Activated T-cell treated with anti-CD3 and anti-CD28 coated beads, Interleukin-2, amount 50 U/mL, for 72 hours (primary cell): ENCODE measurements around the gene NDUFA7. TPM values are rescaled to one million over a fixed set of nuclear protein-coding genes. Genes with fewer than 3 reads are reported as not detected.

Source experiments
- ATAC-seq, 2 donors: fragments of 150-1000 bp; cut with Tn5 transposase; replicated peaks in 1 of 2; 2 replicates each; pipeline ENCODE4 v1.10.0; 2021; ENCODE audit warnings: moderate library complexity in 2 of 2, mild to moderate bottlenecking in 1 of 2
- DNase-seq, 2 donors: peaks; one replicate each; pipeline ENCODE4 v3.0.0; 2021 to 2022; ENCODE audit warnings: mixed read lengths in 1 of 2
- H3K27ac Mint-ChIP-seq: one replicate; pipeline ENCODE4 v1.8.0; 2022; ENCODE audit warnings: mild to moderate bottlenecking, moderate library complexity, mixed read lengths
- H3K27me3 Mint-ChIP-seq: one replicate; pipeline ENCODE4 v1.8.0; 2022; ENCODE audit warnings: low read depth, mixed read lengths
- H3K36me3 Mint-ChIP-seq, 2 donors: one replicate each; pipeline ENCODE4 v1.8.0; 2022; ENCODE audit warnings: mixed read lengths in 2 of 2, mild to moderate bottlenecking in 1 of 2; ENCODE audit not compliant: insufficient read depth in 2 of 2
- H3K4me1 Mint-ChIP-seq: one replicate; pipeline ENCODE4 v1.8.0; 2022; ENCODE audit warnings: low read depth, mixed read lengths
- H3K4me3 Mint-ChIP-seq, 2 donors: one replicate each; pipeline ENCODE4 v1.8.0; 2022; ENCODE audit warnings: mild to moderate bottlenecking in 2 of 2, mixed read lengths in 2 of 2, moderate library complexity in 2 of 2
- H3K9me3 Mint-ChIP-seq, 2 donors: one replicate each; pipeline ENCODE4 v1.8.0; 2022; ENCODE audit warnings: mixed read lengths in 2 of 2
- total RNA-seq, 2 donors: library from RNA; stranded (reverse); gene quantifications; one replicate each; pipeline ENCODE4 v1.2.3, GENCODE V29; 2022

NDUFA7 gene
- 10 to 100 TPM; 59.4 to 62.5 TPM for total RNA-seq

DNA sequence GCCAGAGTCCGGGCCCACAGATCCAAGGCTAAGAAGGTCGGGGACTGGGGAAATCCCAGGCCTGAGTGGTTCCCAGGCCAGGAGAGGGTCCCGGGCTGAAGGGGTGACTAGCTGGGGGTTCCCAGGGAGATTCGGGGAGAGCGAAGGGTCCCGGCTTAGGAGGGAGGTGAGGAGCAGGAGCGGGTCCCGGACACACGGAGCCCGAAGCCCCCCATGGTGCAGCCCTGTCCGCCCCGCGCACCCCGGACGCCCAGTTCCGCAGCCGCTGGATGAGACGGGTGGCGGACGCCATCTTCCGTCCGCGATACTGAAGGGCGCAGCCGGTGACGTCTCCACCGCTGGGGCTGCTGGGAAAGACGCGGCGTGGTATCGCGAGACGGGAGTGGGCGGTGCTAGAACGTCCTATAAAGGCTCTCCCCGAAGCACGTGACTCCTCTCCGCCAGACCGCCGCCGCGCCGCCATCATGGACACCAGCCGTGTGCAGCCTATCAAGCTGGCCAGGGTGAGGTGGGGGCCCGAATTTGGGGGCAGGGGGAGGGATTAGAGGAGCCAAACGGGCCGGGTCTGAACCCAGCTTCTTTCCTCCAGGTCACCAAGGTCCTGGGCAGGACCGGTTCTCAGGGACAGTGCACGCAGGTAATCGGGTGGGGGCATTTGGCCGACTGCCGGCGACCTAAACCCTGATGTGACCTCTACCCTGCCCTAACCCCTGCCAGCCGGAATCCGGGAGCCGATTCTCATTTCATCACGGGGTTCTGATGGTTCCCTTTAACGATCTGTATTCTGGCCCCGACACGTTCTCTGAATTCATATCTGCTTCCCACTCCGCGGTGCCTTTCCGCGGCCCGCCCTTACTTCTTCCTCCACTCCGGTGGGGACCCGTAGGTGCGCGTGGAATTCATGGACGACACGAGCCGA, at the start of gene NDUFA7, which contains the start of gene RPS28:
TSS of gene NDUFA7 (minus strand) at position 309 of the 919 bp plus-strand sequence. CDS start at position 292, 17 bp downstream.
TSS of gene RPS28 (plus strand) at position 430 of the 919 bp plus-strand sequence. CDS start at position 465, 35 bp downstream.
- peak within 1 kb of the TSS; percentile 98 to 100 for H3K4me3 Mint-ChIP-seq
- no peaks in the 10 kb centered on the region for H3K27me3 Mint-ChIP-seq
- peak; percentile 97 to 98 for DNase-seq
- no peaks in the 10 kb centered on the region for H3K9me3 Mint-ChIP-seq
- peaks cover 7 to 16% of the 10 kb centered on the region in 2 donors for H3K36me3 Mint-ChIP-seq
- H3K27ac Mint-ChIP-seq = peak within 1 kb of the TSS; percentile 98
- H3K4me1 Mint-ChIP-seq = peaks cover 26% of the 10 kb centered on the region
- ATAC-seq = peak; percentile 93 to 94

DNA sequence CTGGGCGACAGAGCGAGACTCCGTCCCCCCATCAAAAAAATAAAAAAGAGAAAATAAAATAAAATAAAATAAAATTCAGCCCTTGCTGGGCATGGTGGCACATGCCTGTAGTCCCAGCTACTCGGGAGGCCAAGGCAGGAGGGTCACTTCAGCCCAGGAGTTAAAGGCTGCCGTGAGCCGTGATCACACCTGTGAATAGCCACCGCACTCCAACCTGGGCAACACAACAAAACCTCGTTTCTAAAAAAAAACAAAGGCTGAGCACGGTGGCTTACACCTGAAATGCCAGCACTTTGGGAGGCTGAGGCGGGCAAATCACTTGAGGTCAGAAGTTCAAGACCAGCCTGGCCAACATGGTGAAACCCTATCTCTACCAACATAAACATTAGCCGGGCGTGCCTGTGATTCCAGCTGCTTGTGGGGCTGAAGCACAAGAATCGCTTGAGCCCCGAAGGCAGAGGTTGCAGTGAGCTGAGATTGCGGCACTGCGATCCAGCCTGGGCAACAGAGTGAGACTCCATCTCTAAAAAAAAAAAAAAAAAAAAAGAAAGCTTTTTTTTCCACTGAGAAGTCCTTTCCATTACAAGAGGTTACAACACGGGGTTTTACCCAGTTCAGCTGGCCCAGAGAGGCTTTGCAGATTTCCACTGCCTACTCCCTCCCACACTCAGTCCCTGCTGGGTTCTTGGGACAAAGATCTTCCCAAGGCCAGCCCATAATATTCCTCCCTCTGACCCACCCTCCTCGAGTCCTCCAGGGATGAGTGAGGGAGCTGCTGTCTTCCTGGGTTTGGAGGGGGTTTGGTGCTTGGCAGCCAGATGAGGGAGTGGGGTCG, 49.2 kb upstream of the NDUFA7 start:
- H3K27me3 Mint-ChIP-seq = peaks cover 36% of the 10 kb centered on the region
- H3K36me3 Mint-ChIP-seq = no peaks in the 10 kb centered on the region
- H3K27ac Mint-ChIP-seq = no peak overlapping the region
- peaks cover 9% of the 10 kb centered on the region for H3K4me1 Mint-ChIP-seq
- ATAC-seq (no peak), DNase-seq (no peak)
- no peak overlapping the region for H3K4me3 Mint-ChIP-seq
- H3K9me3 Mint-ChIP-seq = no peaks in the 10 kb centered on the region

GRCh38 chr19:8367327-8368001, 46.3 kb upstream of the NDUFA7 start:
- peaks cover 1 to 2% of the 10 kb centered on the region in 2 donors for H3K36me3 Mint-ChIP-seq
- H3K27me3 Mint-ChIP-seq = peaks cover 52% of the 10 kb centered on the region
- H3K4me1 Mint-ChIP-seq = peaks cover 24% of the 10 kb centered on the region
- no peak overlapping the region for H3K4me3 Mint-ChIP-seq
- H3K9me3 Mint-ChIP-seq = no peaks in the 10 kb centered on the region
- no peak overlapping the region for H3K27ac Mint-ChIP-seq
- ATAC-seq = no peak
- no peak for DNase-seq

DNA sequence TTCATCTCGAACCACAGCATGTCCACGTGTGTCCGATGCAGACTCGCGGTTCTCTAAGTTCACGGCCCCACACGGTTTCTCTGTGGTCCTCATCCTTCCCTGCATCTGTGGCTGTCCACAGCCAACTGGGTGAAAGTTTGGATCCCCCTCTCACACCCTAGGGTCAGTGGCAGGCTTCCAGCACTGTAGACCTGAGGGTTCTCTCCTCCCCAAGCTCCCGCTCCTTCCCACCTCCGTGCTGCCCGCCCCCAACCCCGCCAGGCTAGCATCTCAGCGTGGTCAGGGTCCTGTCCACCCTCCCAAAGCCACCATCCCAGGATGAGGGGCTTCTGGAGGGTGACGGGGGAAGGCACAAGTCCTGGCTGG, 45.8 kb upstream of the NDUFA7 start:
- Mint-ChIP-seq H3K9me3 (no peaks in the 10 kb centered on the region), H3K4me3 (no peak overlapping the region), H3K36me3 (peaks cover 1 to 2% of the 10 kb centered on the region in 2 donors), H3K27me3 (peaks cover 52% of the 10 kb centered on the region), H3K27ac (no peak overlapping the region), H3K4me1 (peaks cover 29% of the 10 kb centered on the region)
- DNase-seq (no peak), ATAC-seq (no peak)

DNA sequence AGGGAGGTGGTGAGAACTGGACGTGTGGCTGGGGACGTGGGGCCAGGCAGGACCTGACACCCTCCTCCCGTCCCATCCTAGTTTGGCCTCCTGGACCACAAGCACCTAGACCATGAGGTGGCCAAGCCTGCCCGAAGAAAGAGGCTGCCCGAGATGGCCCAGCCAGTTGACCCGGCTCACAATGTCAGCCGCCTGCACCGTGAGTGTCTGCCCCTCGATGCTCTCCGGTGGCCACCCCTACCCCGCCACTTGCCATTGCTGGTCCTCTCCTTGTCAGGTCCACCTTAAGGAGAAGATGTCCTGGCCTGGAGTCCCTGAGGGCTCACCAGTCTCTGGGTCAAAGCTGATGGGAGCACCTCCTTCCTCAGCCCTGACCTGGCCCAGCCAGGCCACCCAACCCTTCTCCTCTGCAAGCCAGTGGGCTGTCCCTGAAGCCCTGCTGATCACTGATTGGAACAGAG, 45.0 kb upstream of the NDUFA7 start:
- ATAC-seq (no peak), DNase-seq (no peak)
- Mint-ChIP-seq H3K4me3 (no peak overlapping the region), H3K9me3 (no peaks in the 10 kb centered on the region), H3K4me1 (peaks cover 34% of the 10 kb centered on the region), H3K36me3 (peaks cover 1 to 2% of the 10 kb centered on the region in 2 donors), H3K27me3 (peaks cover 58% of the 10 kb centered on the region), H3K27ac (no peak overlapping the region)

- Mint-ChIP-seq H3K36me3 (peaks cover 1 to 2% of the 10 kb centered on the region in 2 donors), H3K27me3 (peaks cover 58% of the 10 kb centered on the region), H3K9me3 (no peaks in the 10 kb centered on the region)
Measured at GRCh38 chr19:8363803-8364771, 42.9 kb upstream of the NDUFA7 start, which contains the start of gene ANGPTL4. Gene ANGPTL4 (plus strand): TSS chr19:8364155. CDS start chr19:8364322, 167 bp downstream.

GRCh38 chr19:8361921-8362793, 41.0 kb upstream of the NDUFA7 start:
- peak; percentile 36 to 73 for ATAC-seq
- peaks cover 1 to 2% of the 10 kb centered on the region in 2 donors for H3K36me3 Mint-ChIP-seq

More at GRCh38 chr19:8363803-8364771, 42.9 kb upstream of the NDUFA7 start, which contains the start of gene ANGPTL4:
- Mint-ChIP-seq H3K27ac (peak within 1 kb of the TSS; percentile 59), H3K4me3 (peak within 1 kb of the TSS; percentile 88 to 98), H3K4me1 (peaks cover 34% of the 10 kb centered on the region)
- DNase-seq (peak; percentile 69 to 78), ATAC-seq (peak; percentile 80 to 85)

DNA sequence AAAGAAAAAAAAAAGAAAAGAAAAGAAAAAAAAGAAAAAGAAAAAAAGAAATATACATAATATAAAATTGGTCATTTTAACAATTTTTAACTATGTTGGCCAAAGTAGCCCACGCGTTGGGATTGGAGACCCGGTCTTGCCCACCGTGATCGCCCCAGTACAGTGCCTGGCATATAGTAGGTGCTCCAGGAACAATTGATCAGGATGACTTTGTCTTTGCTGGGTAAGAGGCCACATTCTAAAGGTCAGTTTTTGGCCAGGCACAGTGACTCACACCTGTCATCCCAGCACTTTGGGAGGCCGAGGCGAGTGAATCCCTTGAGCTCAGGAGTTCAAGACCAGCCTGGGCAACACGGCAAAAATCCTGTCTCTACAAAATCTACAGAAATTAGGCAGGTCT, 39.0 kb upstream of the NDUFA7 start:
- H3K4me1 Mint-ChIP-seq = peaks cover 33% of the 10 kb centered on the region
- peaks cover 21% of the 10 kb centered on the region for H3K27me3 Mint-ChIP-seq
- no peak for ATAC-seq
- H3K9me3 Mint-ChIP-seq = peaks cover 2 to 3% of the 10 kb centered on the region in 2 donors
- H3K27ac Mint-ChIP-seq = no peak overlapping the region
- H3K4me3 Mint-ChIP-seq = no peak overlapping the region
- H3K36me3 Mint-ChIP-seq = peaks cover 1 to 2% of the 10 kb centered on the region in 2 donors
- DNase-seq = no peak

More at GRCh38 chr19:8361921-8362793, 41.0 kb upstream of the NDUFA7 start:
- peak overlapping the region; percentile 36 to 52 for H3K4me3 Mint-ChIP-seq
- no peaks in the 10 kb centered on the region for H3K9me3 Mint-ChIP-seq
- DNase-seq = peak; percentile 28 to 37
- H3K27ac Mint-ChIP-seq = no peak overlapping the region
- H3K4me1 Mint-ChIP-seq = peaks cover 27% of the 10 kb centered on the region
- peaks cover 39% of the 10 kb centered on the region for H3K27me3 Mint-ChIP-seq

DNA sequence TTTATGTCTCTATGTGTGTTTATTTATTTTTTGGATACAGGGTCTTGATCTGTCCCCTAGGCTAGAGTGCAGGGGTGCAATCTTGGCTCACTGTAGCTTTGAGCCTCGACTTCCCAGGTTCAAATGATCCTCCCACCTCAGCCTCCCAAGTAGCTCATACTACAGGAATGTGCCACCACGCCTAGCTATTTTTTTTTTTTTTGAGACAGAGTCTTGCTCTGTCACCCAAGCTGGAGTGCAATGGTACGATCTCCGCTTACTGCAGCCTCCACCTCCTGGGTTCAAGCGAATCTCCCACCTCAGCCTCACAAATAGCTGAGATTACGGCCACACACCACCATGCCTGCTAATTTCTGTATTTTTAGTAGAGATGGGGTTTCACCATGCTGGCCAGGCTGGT, 37.8 kb upstream of the NDUFA7 start:
- H3K9me3 Mint-ChIP-seq = peaks cover 2 to 3% of the 10 kb centered on the region in 2 donors
- peaks cover 34% of the 10 kb centered on the region for H3K4me1 Mint-ChIP-seq
- no peak overlapping the region for H3K4me3 Mint-ChIP-seq
- H3K27me3 Mint-ChIP-seq = peaks cover 19% of the 10 kb centered on the region
- H3K36me3 Mint-ChIP-seq = peaks cover 1 to 2% of the 10 kb centered on the region in 2 donors
- DNase-seq = no peak
- ATAC-seq = no peak
- no peak overlapping the region for H3K27ac Mint-ChIP-seq

- ATAC-seq = no peak
- DNase-seq = no peak
- no peak overlapping the region for H3K4me3 Mint-ChIP-seq
- H3K9me3 Mint-ChIP-seq = peaks cover 2 to 3% of the 10 kb centered on the region in 2 donors
- H3K27me3 Mint-ChIP-seq = peaks cover 16% of the 10 kb centered on the region
- H3K4me1 Mint-ChIP-seq = peaks cover 21% of the 10 kb centered on the region
- H3K36me3 Mint-ChIP-seq = no peaks in the 10 kb centered on the region
- H3K27ac Mint-ChIP-seq = no peak overlapping the region
Measured at GRCh38 chr19:8357007-8357521, 35.9 kb upstream of the NDUFA7 start.
